ENCODE results near the gene IRF2.

GRCh38 chr4:184386271-184386781 is 88.0 kb downstream of the IRF2 start:
- no peak for TF ChIP-seq CTCF (IDR thresholded peaks at IDR 0.05)
- TF ChIP-seq ZFX (IDR thresholded peaks at IDR 0.05; ENCODE audit: borderline replicate concordance): no peak

Measured in 22Rv1 (cell line).